Measurements from ENCODE around the gene ZNF2. TPM values are rescaled to one million over a fixed set of nuclear protein-coding genes. Genes with fewer than 3 reads are reported as not detected.

ZNF2 gene
- total RNA-seq, 2 donors from 2014 or later = 2.9 to 4.1 TPM

GRCh38 chr2:95122197-95122551 lies 43.4 kb upstream of the ZNF2 start:
- Mint-ChIP-seq H3K36me3 (ENCODE audit: low read depth) (peaks cover 17% of the 10 kb centered on the region), H3K27me3 (ENCODE audit: insufficient read depth) (peaks cover 7% of the 10 kb centered on the region), H3K4me3 (peak overlapping the region; percentile 95), H3K27ac (peak overlapping the region; percentile 88), H3K9me3 (no peaks in the 10 kb centered on the region), H3K4me1 (peaks cover 10% of the 10 kb centered on the region)
- no peak for TF ChIP-seq CTCF (conservative IDR thresholded peaks at IDR 0.05)
- H3K9ac ChIP-seq (ENCODE audit: extremely low read depth, low read length, poor library complexity, severe bottlenecking) = peak overlapping the region; percentile 86
- no peak for DNase-seq
- H3K4me1 ChIP-seq (ENCODE audit: control insufficient read depth, insufficient read depth, low read length) = no peaks in the 10 kb centered on the region
- H3K27me3 ChIP-seq (ENCODE audit: control insufficient read depth, insufficient read depth, low read length, poor library complexity, severe bottlenecking) = no peaks in the 10 kb centered on the region
- WGBS, 2 experiments (ENCODE audit: insufficient coverage in 1 of 2, insufficient read length in 1 of 2) = 32 to 38% methylated on average over 3 to 5 of the region's 5 CpGs
- H3K4me3 ChIP-seq (ENCODE audit: low read length) = peak overlapping the region; percentile 95
- no peaks in the 10 kb centered on the region for H3K9me3 ChIP-seq (ENCODE audit: control insufficient read depth, low read length)
- H3K36me3 ChIP-seq (ENCODE audit: control insufficient read depth, insufficient read depth, low read length) = peaks cover 4% of the 10 kb centered on the region
- peak overlapping the region; percentile 97 for H3K27ac ChIP-seq (ENCODE audit: low read depth, low read length)

GRCh38 chr2:95138702-95139101 lies 26.9 kb upstream of the ZNF2 start:
- Mint-ChIP-seq H3K36me3 (ENCODE audit: low read depth) (peaks cover 53% of the 10 kb centered on the region), H3K9me3 (peaks cover 73% of the 10 kb centered on the region), H3K27ac (no peak overlapping the region), H3K4me3 (no peak overlapping the region), H3K27me3 (ENCODE audit: insufficient read depth) (no peaks in the 10 kb centered on the region), H3K4me1 (no peaks in the 10 kb centered on the region)
- no peak for DNase-seq
- no peak for TF ChIP-seq CTCF (conservative IDR thresholded peaks at IDR 0.05)
- Histone ChIP-seq H3K4me3 (ENCODE audit: low read length) (no peak overlapping the region), H3K27ac (ENCODE audit: low read depth, low read length) (no peak overlapping the region), H3K36me3 (ENCODE audit: control insufficient read depth, insufficient read depth, low read length) (no peaks in the 10 kb centered on the region), H3K27me3 (ENCODE audit: control insufficient read depth, insufficient read depth, low read length, poor library complexity, severe bottlenecking) (no peaks in the 10 kb centered on the region), H3K9me3 (ENCODE audit: control insufficient read depth, low read length) (peaks cover 79% of the 10 kb centered on the region), H3K9ac (ENCODE audit: extremely low read depth, low read length, poor library complexity, severe bottlenecking) (no peak overlapping the region), H3K4me1 (ENCODE audit: control insufficient read depth, insufficient read depth, low read length) (no peaks in the 10 kb centered on the region)
- 50 to 66% methylated on average over 1 of the region's 1 CpG for WGBS, 2 experiments (ENCODE audit: insufficient coverage in 1 of 2, insufficient read length in 1 of 2)

GRCh38 chr2:95143838-95144237 lies 21.8 kb upstream of the ZNF2 start:
- TF ChIP-seq CTCF (conservative IDR thresholded peaks at IDR 0.05) = no peak
- no peak overlapping the region for H3K27ac ChIP-seq (ENCODE audit: low read depth, low read length)
- H3K9me3 Mint-ChIP-seq = peaks cover 96% of the 10 kb centered on the region
- H3K27me3 ChIP-seq (ENCODE audit: control insufficient read depth, insufficient read depth, low read length, poor library complexity, severe bottlenecking) = no peaks in the 10 kb centered on the region
- H3K27me3 Mint-ChIP-seq (ENCODE audit: insufficient read depth) = no peaks in the 10 kb centered on the region
- H3K4me3 ChIP-seq (ENCODE audit: low read length) = peak overlapping the region; percentile 57
- H3K4me3 Mint-ChIP-seq = no peak overlapping the region
- no peaks in the 10 kb centered on the region for H3K4me1 ChIP-seq (ENCODE audit: control insufficient read depth, insufficient read depth, low read length)
- H3K9ac ChIP-seq (ENCODE audit: extremely low read depth, low read length, poor library complexity, severe bottlenecking) = no peak overlapping the region
- no peak overlapping the region for H3K27ac Mint-ChIP-seq
- H3K36me3 Mint-ChIP-seq (ENCODE audit: low read depth) = peaks cover 78% of the 10 kb centered on the region
- peaks cover 89% of the 10 kb centered on the region for H3K9me3 ChIP-seq (ENCODE audit: control insufficient read depth, low read length)
- 94 to 100% methylated on average over 1 to 2 of the region's 2 CpGs for WGBS, 2 experiments (ENCODE audit: insufficient coverage in 1 of 2, insufficient read length in 1 of 2)
- H3K36me3 ChIP-seq (ENCODE audit: control insufficient read depth, insufficient read depth, low read length) = peaks cover 41% of the 10 kb centered on the region
- no peak for DNase-seq
- no peaks in the 10 kb centered on the region for H3K4me1 Mint-ChIP-seq
